C4-2B (cell line): Measurements from ENCODE around the gene THRAP3.

Experiments used
- CTCF ChIP-seq: fragments of 450-650 bp; conservative IDR thresholded peaks from 2 replicates; pipeline ENCODE4 v1.5.1; 2017; ENCODE audit warnings: mild to moderate bottlenecking
- ZFX ChIP-seq: fragments of 450-650 bp; IDR thresholded peaks from 2 replicates; pipeline ENCODE4 v1.6.1; 2017

DNA sequence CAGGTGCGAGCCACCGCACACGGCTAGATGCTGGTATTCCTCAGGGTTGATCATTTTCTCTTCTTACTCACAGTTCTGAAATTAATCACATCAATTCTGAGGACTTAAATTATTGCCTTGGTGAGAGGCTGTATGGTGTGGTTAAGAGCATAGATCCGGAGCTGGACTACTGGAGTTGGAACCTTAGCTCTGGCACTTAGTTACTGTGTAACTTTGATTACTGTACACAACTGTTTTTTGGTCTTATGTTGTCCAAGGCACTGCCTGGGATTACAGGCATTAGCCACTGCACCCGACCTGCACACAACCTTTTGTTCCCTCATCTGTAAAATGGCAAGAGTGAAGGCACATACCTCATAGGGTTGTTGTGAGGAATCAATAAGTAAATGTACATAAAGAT is 25.6 kb upstream of the THRAP3 start:
- TF ChIP-seq CTCF (no peak), ZFX (no peak)
